Esophagus squamous epithelium (tissue), 5 donors: ENCODE measurements around the gene CADPS. TPM values are rescaled to one million over a fixed set of nuclear protein-coding genes. Genes with fewer than 3 reads are reported as not detected.

Experiments used
- DNase-seq: peaks from one replicate; lab custom pipeline; 2025; lab: John Stamatoyannopoulos, UW
- H3K27ac ChIP-seq, 4 donors: fragments of 200-600 bp; sonication (generic); one replicate each; pipeline ENCODE4 v1.5.1; 2016 to 2019; ENCODE audit warnings: mild to moderate bottlenecking in 1 of 4
- H3K27me3 ChIP-seq, 4 donors: fragments of 200-600 bp; sonication (generic); 1 replicate in 3 of 4; 2 replicates in 1 of 4; pipeline versions ENCODE4 v1.5.1 to v1.6.0; 2017 to 2021; ENCODE audit warnings: antibody characterized with exemption in 1 of 4
- H3K36me3 ChIP-seq, 3 donors: fragments of 200-600 bp; sonication (generic); one replicate each; pipeline ENCODE4 v1.5.1; 2016 to 2019
- H3K4me1 ChIP-seq, 3 donors: fragments of 200-600 bp; sonication (generic); one replicate each; pipeline ENCODE4 v1.5.1; 2017 to 2019
- H3K4me3 ChIP-seq, 4 donors: fragments of 200-600 bp; sonication (generic); 1 replicate in 3 of 4; 2 replicates in 1 of 4; pipeline ENCODE4 v1.5.1; 2016 to 2019; ENCODE audit warnings: mild to moderate bottlenecking in 2 of 4, moderate library complexity in 1 of 4
- H3K9me3 ChIP-seq, 3 donors: fragments of 200-600 bp; sonication (generic); one replicate each; pipeline ENCODE4 v1.5.1; 2016 to 2019
- POLR2A ChIP-seq, 4 donors: fragments of 450-650 bp; IDR thresholded peaks; one replicate each; pipeline ENCODE4 v1.6.1; 2017; ENCODE audit warnings: antibody characterized with exemption in 4 of 4, mild to moderate bottlenecking in 4 of 4, moderate library complexity in 3 of 4
- WGBS, 2 donors: methylation state at CpG; one replicate each; pipeline ENCODE4 v1.1.5; 2018; 5-methylcytosine and 5-hydroxymethylcytosine counted together
- intact Hi-C: fragments of 100-400 bp; cut with DNase I; formaldehyde crosslinking; loops from one replicate; pipeline ENCODE4 v1.15.0; 2022
- total RNA-seq, 4 donors: library from RNA; depleted of rRNA; stranded (reverse); fragments of >200 nt; gene quantifications; one replicate each; pipeline ENCODE4 v1.1.0, GENCODE V29; 2016
- TF ChIP-seq, protein P1 (sequence below), 6 experiments: fragments of 450-650 bp in 4 of 6; fragments of 200-600 bp in 2 of 6; sonication (generic) in 2 of 6; IDR thresholded peaks; one replicate each; pipeline ENCODE4 v1.5.1; 2016 to 2019; ENCODE audit warnings: antibody characterized with exemption in 6 of 6, mild to moderate bottlenecking in 4 of 6, moderate library complexity in 4 of 6
- donor health status: DM: yes; HTN: yes; CAD: no.

CADPS gene
- total RNA-seq, 4 donors from 2014 or later = 0.09 to 4.8 TPM; not detected in 2

DNA sequence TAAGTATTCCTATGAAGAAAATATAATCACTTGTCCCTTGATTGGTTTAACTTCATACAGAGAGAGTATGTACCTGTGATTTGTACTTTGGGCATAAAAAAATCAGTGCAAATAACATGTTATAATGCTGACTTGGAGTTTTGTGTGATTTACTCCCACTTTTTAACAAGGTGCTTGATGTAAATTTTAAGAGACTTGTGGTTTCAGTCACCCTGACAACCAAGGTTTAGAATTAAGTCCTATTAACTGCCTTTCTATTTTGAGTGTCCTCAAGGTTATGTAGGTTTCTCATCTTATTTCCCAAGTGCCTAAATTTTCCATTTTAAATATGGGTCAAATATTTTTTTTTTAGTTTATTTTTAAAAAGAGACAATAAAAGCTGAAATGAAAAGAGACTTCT lies 244.6 kb downstream of the CADPS start:
- no peak overlapping the region for H3K4me3 ChIP-seq
- H3K27ac ChIP-seq = no peak overlapping the region
- TF ChIP-seq, protein P1, sequence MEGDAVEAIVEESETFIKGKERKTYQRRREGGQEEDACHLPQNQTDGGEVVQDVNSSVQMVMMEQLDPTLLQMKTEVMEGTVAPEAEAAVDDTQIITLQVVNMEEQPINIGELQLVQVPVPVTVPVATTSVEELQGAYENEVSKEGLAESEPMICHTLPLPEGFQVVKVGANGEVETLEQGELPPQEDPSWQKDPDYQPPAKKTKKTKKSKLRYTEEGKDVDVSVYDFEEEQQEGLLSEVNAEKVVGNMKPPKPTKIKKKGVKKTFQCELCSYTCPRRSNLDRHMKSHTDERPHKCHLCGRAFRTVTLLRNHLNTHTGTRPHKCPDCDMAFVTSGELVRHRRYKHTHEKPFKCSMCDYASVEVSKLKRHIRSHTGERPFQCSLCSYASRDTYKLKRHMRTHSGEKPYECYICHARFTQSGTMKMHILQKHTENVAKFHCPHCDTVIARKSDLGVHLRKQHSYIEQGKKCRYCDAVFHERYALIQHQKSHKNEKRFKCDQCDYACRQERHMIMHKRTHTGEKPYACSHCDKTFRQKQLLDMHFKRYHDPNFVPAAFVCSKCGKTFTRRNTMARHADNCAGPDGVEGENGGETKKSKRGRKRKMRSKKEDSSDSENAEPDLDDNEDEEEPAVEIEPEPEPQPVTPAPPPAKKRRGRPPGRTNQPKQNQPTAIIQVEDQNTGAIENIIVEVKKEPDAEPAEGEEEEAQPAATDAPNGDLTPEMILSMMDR (IDR thresholded peaks at IDR 0.05) = no peak
- TF ChIP-seq POLR2A (IDR thresholded peaks at IDR 0.05) = no peak
- H3K36me3 ChIP-seq = no peaks in the 10 kb centered on the region
- no peaks in the 10 kb centered on the region for H3K9me3 ChIP-seq
- no peaks in the 10 kb centered on the region for H3K4me1 ChIP-seq
- no peak for DNase-seq
- H3K27me3 ChIP-seq = peaks cover 0 to 27% (median 0%) of the 10 kb centered on the region in 4 donors
- intact Hi-C loops = no loop called here

DNA sequence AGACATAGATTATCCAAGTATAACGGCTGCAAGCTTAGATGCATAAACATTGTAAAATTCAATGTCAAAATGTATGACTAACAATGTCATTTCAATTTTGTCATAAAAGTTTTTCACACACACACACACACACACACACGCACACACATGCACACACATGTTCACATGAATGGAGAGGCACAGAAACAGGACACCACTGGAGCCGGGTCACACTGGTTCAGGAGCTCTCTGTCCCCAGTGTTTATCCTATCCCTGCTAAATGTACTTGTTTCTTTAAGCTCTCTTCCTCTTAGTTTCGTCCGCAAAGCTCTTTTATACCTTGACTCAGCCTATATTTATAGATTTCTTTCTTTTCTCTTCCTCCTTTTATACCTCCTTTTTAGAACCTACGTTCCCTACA lies 249.9 kb downstream of the CADPS start:
- Histone ChIP-seq H3K4me1 (no peaks in the 10 kb centered on the region), H3K4me3 (no peak overlapping the region), H3K27me3 (peaks cover 0 to 26% (median 0%) of the 10 kb centered on the region in 4 donors), H3K36me3 (no peaks in the 10 kb centered on the region), H3K9me3 (no peaks in the 10 kb centered on the region), H3K27ac (no peak overlapping the region)
- intact Hi-C loops = loop anchor here (10.0 kb wide), 1 partner anchor 610 kb away; no protein-coding TSS in a partner anchor
- no peak for DNase-seq
- 14 to 26% methylated on average over 6 of the region's 6 CpGs for WGBS, 2 donors
- no peak for TF ChIP-seq POLR2A (IDR thresholded peaks at IDR 0.05)
- TF ChIP-seq, protein P1 (IDR thresholded peaks at IDR 0.05) = no peak

DNA sequence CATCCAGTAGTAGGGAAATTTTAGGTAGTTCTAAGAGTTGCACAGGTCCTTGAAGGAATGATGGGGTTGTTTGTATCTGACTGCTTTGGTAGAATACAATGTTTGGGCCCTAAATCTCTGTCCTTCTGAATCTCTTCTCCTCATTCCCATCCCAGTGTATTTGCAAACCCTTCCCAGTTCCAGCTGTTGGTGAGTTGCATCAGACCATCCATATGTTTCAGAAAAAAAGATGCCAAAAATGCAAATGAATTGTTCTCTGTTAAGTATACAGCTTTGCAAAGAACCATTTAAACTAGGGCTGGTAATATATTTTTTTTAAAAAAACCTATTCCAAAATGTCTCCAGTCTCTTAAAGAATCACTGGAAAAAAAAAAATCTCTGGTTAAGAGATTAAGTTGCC lies 251.0 kb downstream of the CADPS start:
- H3K27me3 ChIP-seq = peaks cover 0 to 26% (median 0%) of the 10 kb centered on the region in 4 donors
- no peaks in the 10 kb centered on the region for H3K36me3 ChIP-seq
- intact Hi-C loops = loop anchor here (10.0 kb wide), 1 partner anchor 611 kb away; no protein-coding TSS in a partner anchor
- no peak overlapping the region for H3K27ac ChIP-seq
- TF ChIP-seq, protein P1 (IDR thresholded peaks at IDR 0.05) = no peak
- no peak for TF ChIP-seq POLR2A (IDR thresholded peaks at IDR 0.05)
- no peak for DNase-seq
- H3K4me1 ChIP-seq = no peaks in the 10 kb centered on the region
- H3K4me3 ChIP-seq = no peak overlapping the region
- H3K9me3 ChIP-seq = no peaks in the 10 kb centered on the region

DNA sequence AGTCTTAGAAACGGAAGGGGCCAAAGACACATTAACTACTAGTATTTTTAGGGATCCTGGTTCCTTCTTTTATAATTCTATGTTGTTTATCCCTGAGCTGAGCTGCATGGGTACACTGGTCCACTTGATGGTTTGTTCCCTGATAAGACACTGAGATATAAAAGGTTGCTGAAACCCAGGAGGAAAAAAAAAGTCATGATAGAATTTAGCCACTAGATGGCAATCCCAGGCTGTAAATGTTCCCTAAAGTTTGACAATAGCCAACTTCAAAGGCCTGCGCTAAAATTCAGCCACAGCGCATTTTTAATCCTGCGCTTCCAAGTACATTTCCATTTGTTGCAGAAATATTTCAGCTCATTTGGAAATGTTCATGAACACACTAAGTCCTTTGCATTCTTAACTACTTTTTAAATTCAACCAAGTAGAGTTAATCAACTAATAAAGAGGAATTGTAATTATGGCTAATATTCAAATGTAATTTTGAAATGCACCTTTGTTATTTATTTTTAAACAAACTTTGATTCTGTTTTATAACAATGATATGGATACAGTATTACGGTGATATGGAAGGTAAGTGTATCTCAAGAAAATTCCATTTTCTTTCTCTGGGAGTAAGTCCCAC lies 252.6 kb downstream of the CADPS start:
- intact Hi-C loops = loop anchor here (10.0 kb wide), 1 partner anchor 612 kb away; no protein-coding TSS in a partner anchor

DNA sequence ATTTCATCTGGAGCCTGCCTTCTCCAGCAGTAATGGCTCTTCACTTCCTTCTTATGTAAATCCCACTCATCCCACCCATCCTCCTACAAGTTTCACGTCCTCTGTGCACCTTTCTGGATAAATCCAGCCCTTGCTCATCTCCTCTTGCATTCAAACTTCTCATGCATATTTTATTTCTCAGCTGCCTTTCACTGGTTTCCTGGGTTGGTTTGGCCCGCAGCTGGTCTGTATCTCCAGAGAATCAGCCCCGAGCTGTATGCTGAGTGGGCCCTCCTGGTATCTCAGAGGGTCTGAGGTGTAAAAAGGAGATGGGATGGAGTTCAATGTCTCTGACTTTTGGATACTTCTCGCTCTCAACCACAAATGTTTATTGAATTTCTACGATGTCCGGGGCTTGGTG lies 253.3 kb downstream of the CADPS start:
- Histone ChIP-seq H3K9me3 (no peaks in the 10 kb centered on the region), H3K27ac (no peak overlapping the region), H3K4me3 (no peak overlapping the region), H3K4me1 (no peaks in the 10 kb centered on the region), H3K36me3 (no peaks in the 10 kb centered on the region), H3K27me3 (peaks cover 0 to 26% (median 0%) of the 10 kb centered on the region in 4 donors)
- no peak for DNase-seq
- TF ChIP-seq POLR2A (IDR thresholded peaks at IDR 0.05) = no peak
- TF ChIP-seq, protein P1 (IDR thresholded peaks at IDR 0.05) = no peak
- 62 to 68% methylated on average over 3 to 6 of the region's 6 CpGs for WGBS, 2 donors
- intact Hi-C loops = loop anchor here (10.0 kb wide), 1 partner anchor 613 kb away; no protein-coding TSS in a partner anchor

More for the DNA sequence above, 252.6 kb downstream of the CADPS start:
- Histone ChIP-seq H3K27ac (no peak overlapping the region), H3K9me3 (no peaks in the 10 kb centered on the region), H3K36me3 (no peaks in the 10 kb centered on the region), H3K27me3 (peaks cover 0 to 24% (median 0%) of the 10 kb centered on the region in 4 donors), H3K4me3 (no peak overlapping the region), H3K4me1 (no peaks in the 10 kb centered on the region)
- DNase-seq = no peak
- TF ChIP-seq, protein P1 (IDR thresholded peaks at IDR 0.05) = peak in 5 of 6 experiments; percentile 50 to 68 (median 52)
- no peak for TF ChIP-seq POLR2A (IDR thresholded peaks at IDR 0.05)
- WGBS, 2 donors = 37 to 39% methylated on average over 5 of the region's 5 CpGs
